Right lobe of liver (tissue), 4 donors: Measurements from ENCODE around the gene JDP2.
"Not testable (repeated sequence)": the region's sequence is repeated elsewhere in the genome, so short reads cannot be mapped to it uniquely, and the experiment has no call there.

Experiments
- POLR2A ChIP-seq: fragments of 450-650 bp; IDR thresholded peaks from one replicate; pipeline ENCODE4 v1.6.1; 2017; ENCODE audit warnings: antibody characterized with exemption, mild to moderate bottlenecking
- TF ChIP-seq, protein P1 (sequence below), 4 donors: fragments of 200-600 bp in 3 of 4; fragments of 450-650 bp in 1 of 4; IDR thresholded peaks; one replicate each; pipeline versions ENCODE4 v1.5.1 to v1.8.0; 2016 to 2022; ENCODE audit warnings: antibody characterized with exemption in 4 of 4, mild to moderate bottlenecking in 2 of 4
- donor health status: DM: no; HTN: no; CAD: no.
- donor health status: DM: no; HTN: no; CAD: no.
- donor health status: DM: no; HTN: yes; CAD: no.

GRCh38 chr14:75474127-75474526 lies 46.3 kb downstream of the JDP2 start:
- TF ChIP-seq, protein P1, sequence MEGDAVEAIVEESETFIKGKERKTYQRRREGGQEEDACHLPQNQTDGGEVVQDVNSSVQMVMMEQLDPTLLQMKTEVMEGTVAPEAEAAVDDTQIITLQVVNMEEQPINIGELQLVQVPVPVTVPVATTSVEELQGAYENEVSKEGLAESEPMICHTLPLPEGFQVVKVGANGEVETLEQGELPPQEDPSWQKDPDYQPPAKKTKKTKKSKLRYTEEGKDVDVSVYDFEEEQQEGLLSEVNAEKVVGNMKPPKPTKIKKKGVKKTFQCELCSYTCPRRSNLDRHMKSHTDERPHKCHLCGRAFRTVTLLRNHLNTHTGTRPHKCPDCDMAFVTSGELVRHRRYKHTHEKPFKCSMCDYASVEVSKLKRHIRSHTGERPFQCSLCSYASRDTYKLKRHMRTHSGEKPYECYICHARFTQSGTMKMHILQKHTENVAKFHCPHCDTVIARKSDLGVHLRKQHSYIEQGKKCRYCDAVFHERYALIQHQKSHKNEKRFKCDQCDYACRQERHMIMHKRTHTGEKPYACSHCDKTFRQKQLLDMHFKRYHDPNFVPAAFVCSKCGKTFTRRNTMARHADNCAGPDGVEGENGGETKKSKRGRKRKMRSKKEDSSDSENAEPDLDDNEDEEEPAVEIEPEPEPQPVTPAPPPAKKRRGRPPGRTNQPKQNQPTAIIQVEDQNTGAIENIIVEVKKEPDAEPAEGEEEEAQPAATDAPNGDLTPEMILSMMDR (IDR thresholded peaks at IDR 0.05), result not testable (repeated sequence)
- TF ChIP-seq POLR2A, result not testable (repeated sequence)
